ENCODE data around the gene HFE.
A peak's percentile ranks its signal among the peaks of the same experiment; 100 is the strongest.

Gene HFE

DNA sequence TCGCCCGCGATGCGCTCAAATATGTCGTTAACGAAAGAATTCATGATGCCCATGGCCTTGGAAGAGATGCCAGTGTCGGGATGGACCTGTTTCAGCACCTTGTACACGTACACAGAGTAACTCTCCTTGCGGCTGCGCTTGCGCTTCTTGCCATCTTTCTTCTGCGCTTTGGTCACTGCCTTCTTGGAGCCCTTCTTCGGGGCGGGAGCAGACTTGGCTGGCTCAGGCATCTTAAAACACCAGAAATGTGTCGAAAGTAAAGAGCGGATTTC is 36.4 kb downstream of the HFE start:
- H3K4me3 ChIP-seq (ENCODE audit: low read length) = peak overlapping the region; percentile 79
- no peak for DNase-seq (ENCODE audit: low read depth)
- TF ChIP-seq, protein P1, sequence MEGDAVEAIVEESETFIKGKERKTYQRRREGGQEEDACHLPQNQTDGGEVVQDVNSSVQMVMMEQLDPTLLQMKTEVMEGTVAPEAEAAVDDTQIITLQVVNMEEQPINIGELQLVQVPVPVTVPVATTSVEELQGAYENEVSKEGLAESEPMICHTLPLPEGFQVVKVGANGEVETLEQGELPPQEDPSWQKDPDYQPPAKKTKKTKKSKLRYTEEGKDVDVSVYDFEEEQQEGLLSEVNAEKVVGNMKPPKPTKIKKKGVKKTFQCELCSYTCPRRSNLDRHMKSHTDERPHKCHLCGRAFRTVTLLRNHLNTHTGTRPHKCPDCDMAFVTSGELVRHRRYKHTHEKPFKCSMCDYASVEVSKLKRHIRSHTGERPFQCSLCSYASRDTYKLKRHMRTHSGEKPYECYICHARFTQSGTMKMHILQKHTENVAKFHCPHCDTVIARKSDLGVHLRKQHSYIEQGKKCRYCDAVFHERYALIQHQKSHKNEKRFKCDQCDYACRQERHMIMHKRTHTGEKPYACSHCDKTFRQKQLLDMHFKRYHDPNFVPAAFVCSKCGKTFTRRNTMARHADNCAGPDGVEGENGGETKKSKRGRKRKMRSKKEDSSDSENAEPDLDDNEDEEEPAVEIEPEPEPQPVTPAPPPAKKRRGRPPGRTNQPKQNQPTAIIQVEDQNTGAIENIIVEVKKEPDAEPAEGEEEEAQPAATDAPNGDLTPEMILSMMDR (conservative IDR thresholded peaks at IDR 0.05; ENCODE audit: low read depth, low read length) = no peak

DNA sequence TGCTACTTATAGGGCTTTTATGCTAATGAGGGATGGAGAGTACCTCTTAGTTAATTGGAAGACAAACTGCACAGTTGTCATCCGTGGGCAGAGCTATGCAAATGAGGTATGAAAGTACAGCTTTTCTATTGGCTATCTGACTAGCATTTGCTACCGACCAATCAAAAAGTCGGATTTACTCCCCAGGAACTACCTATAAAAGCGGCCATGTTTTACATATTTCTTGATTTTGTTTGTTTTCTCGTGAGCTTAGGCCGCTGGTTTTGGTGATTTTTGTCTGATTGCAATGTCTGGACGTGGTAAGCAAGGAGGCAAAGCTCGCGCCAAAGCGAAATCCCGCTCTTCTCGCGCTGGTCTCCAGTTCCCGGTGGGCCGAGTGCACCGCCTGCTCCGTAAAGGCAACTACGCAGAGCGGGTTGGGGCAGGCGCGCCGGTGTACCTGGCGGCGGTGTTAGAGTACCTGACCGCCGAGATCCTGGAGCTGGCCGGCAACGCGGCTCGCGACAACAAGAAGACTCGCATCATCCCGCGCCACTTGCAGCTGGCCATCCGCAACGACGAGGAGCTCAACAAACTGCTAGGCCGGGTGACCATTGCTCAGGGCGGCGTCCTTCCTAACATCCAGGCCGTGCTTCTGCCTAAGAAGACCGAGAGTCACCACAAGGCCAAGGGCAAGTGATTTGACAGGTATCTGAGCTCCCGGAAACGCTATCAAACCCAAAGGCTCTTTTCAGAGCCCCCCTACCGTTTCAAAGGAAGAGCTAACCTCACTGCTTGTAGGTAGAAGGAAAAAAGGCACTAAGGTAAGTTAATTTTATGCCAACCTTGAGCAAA is 36.9 kb downstream of the HFE start:
- TF ChIP-seq, protein P1 (conservative IDR thresholded peaks at IDR 0.05; ENCODE audit: low read depth, low read length) = no peak
- H3K4me3 ChIP-seq (ENCODE audit: low read length) = peak overlapping the region; percentile 99
- DNase-seq (ENCODE audit: low read depth) = peak; percentile 99

DNA sequence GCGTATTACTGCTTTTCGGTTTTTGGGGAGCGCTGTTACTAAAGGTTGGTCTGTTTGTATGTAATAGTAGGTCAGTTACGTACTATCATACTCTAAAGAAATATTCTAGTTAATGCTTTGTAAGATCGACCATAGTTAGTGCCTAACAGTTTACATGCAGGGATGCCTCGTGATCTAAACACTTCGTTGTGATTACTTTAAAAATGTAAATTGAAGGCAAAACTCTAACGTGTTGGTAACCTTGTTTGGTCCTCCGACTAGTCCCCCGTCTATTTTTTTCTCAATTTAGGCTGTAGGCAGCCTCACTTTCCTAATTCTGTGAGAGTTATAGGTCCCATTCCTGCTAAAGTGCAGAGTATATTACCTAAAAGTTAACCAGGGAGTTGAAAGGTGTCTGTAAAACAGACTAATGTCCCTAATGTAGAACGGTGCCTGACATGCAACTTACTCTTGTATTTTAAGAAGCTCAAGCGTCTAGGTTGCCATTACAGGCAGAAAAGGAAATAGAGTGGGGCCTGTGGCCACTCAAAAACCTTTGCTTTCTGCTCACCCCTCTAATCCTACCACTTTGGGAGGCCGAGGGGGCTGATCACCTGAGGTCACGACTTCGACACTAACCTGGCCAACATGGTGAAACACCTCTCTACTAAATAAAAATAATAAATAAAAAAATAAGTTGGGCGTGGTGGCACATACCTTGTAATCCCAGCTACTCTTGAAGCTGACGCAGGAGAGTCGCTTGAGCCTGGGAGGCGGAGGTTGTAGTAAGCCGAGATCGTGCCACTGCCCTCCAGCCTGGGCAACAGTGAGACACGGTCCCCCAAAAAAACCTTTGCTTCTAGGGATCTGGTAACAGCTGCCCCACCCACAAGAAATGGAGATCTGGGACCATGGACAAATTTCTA is 37.8 kb downstream of the HFE start:
- H3K4me3 ChIP-seq (ENCODE audit: low read length) = peak overlapping the region; percentile 99
- DNase-seq (ENCODE audit: low read depth) = no peak
- TF ChIP-seq, protein P1 (conservative IDR thresholded peaks at IDR 0.05; ENCODE audit: low read depth, low read length) = no peak

DNA sequence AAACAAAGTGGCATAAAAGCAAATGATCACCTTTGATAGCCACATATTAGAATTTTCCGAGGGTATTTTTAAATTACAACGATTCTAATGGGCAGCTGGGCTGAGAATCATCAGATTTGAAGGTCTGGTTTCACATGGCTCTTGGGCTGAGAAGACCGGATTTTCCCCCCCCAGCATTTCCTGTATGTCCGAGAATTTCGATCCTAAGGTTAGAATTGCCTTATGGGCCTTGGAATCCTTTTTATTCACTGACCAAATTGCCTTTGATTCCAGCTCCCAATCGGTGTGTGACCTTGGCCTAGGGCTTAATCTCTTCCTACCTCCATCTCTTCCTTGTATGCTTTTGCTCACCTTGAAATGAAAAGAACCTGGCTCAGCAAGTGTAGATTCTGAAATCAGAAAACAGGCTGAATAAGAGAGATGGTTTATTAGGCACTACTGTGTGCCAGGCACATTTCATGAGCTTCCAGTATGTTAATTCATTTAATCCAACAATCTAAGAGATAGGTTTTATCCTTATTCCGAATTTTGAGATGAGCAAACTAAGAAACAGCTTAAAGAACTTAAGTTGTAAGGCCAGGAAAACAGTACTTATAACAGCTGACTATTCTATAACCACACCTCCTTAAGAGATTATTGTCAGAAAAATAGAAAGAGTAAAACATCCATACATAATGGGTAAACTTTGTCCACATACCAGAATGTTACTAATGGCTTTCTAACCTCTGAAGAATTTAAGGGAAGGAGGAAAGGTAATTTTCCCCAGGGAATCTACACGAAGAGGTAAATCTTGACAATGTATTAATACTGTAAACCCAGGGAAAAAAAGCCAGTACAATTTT is 39.4 kb downstream of the HFE start:
- peak overlapping the region; percentile 99 for H3K4me3 ChIP-seq (ENCODE audit: low read length)
- DNase-seq (ENCODE audit: low read depth) = no peak
- TF ChIP-seq, protein P1 (conservative IDR thresholded peaks at IDR 0.05; ENCODE audit: low read depth, low read length) = no peak

DNA sequence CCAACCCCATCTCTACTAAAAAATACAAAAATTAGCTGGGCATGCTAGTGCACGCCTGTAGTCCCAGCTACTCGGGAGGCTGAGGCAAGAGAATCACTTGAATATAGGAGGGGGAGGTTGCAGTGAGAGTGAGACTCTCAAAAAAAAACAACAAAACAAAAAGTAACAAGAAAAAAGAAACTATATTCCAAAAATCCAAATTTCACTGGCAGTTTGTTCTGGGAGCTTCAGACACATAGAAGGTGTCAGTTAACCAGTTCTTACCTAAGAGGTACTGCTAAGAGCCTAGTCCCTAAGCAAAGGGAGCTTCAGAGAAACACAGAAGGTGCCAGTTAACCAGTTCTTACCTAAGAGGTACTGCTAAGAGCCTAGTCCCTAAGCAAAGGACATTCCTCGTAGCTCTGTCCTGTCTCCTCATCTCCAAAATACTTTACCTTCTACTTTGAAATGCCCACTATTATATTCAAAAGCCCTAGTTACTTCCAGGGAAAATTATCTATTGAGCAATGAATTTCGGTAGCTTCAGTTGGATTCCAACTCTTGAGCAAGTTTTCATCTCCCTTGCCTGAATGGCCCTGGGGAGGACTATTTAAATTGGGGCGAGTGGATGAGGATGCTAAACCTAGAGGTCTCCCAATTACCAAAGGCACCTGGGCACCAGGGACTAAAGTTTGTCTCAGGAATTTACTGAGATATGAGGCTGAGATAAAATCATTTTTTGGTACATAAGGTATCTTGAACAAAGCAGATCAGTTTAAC is 41.0 kb downstream of the HFE start:
- TF ChIP-seq, protein P1 (conservative IDR thresholded peaks at IDR 0.05; ENCODE audit: low read depth, low read length) = no peak
- H3K4me3 ChIP-seq (ENCODE audit: low read length) = no peak overlapping the region

DNA sequence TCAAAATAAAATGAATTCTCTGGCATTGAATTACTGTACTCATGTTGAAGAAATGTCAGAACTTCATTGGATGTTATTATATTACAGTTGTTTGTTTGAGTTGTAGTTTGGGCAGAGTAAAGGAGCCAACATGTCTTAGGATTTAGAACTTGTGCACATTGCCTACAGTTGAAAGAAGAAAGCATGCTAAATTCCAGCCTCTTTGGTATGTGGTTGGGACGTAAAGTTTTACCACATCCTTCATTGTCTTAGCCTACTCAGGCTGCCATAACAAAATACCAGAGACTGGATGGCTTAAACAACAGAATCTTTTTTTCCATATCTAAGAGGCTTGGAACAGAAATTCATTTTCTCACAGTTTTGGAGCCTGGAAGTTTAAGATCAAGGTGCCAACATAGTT is 42.4 kb downstream of the HFE start:
- no peak overlapping the region for H3K4me3 ChIP-seq (ENCODE audit: low read length)
- TF ChIP-seq, protein P1 (conservative IDR thresholded peaks at IDR 0.05; ENCODE audit: low read depth, low read length) = no peak
- DNase-seq (ENCODE audit: low read depth) = no peak

More for the DNA sequence above, 41.0 kb downstream of the HFE start:
- DNase-seq (ENCODE audit: low read depth) = no peak

All from retinal pigment epithelial cell (primary cell).